Suprapubic skin (tissue), 4 donors: ENCODE data around the gene CHN2. TPM values are rescaled to one million over a fixed set of nuclear protein-coding genes. Genes with fewer than 3 reads are reported as not detected.

ENCODE experiments used
- DNase-seq, 2 donors: peaks; one replicate each; pipeline ENCODE4 v3.0.0-alpha.2; 2019; ENCODE audit warnings: low spot score in 2 of 2
- H3K27ac ChIP-seq: fragments of 200-600 bp; sonication (generic); one replicate; pipeline ENCODE4 v1.5.1; 2019
- H3K27me3 ChIP-seq: fragments of 200-600 bp; sonication (generic); one replicate; pipeline ENCODE4 v1.5.1; 2019
- H3K36me3 ChIP-seq: fragments of 200-600 bp; sonication (generic); one replicate; pipeline ENCODE4 v1.5.1; 2019
- H3K4me1 ChIP-seq: fragments of 200-600 bp; sonication (generic); one replicate; pipeline ENCODE4 v1.5.1; 2019
- H3K4me3 ChIP-seq: fragments of 200-600 bp; sonication (generic); one replicate; pipeline ENCODE4 v1.5.1; 2019; ENCODE audit warnings: mild to moderate bottlenecking
- H3K9me3 ChIP-seq: fragments of 200-600 bp; sonication (generic); one replicate; pipeline ENCODE4 v1.5.1; 2019
- CTCF ChIP-seq, 2 donors: fragments of 200-600 bp in 1 of 2; fragments of 450-650 bp in 1 of 2; sonication (generic) in 1 of 2; IDR thresholded peaks; one replicate each; pipeline ENCODE4 v1.5.1; 2016 to 2019; ENCODE audit warnings: antibody characterized with exemption in 2 of 2, mild to moderate bottlenecking in 1 of 2, moderate library complexity in 1 of 2
- EP300 ChIP-seq: sonication (generic); formaldehyde crosslinking; IDR thresholded peaks from one replicate; pipeline ENCODE4 v1.6.1; 2017; ENCODE audit warnings: antibody characterized with exemption
- POLR2A ChIP-seq, 2 donors: fragments of 450-650 bp; IDR thresholded peaks; one replicate each; pipeline ENCODE4 v1.6.1; 2017; ENCODE audit warnings: antibody characterized with exemption in 2 of 2, mild to moderate bottlenecking in 2 of 2, moderate library complexity in 2 of 2
- POLR2AphosphoS5 ChIP-seq, 3 donors: sonication (generic); formaldehyde crosslinking; IDR thresholded peaks; one replicate each; pipeline ENCODE4 v1.6.1; 2017; ENCODE audit warnings: antibody characterized with exemption in 3 of 3
- WGBS: methylation state at CpG from one replicate; pipeline ENCODE4 v1.1.5; 2018; 5-methylcytosine and 5-hydroxymethylcytosine counted together
- total RNA-seq, 4 donors: library from RNA; depleted of rRNA; stranded (reverse); fragments of >200 nt; gene quantifications; one replicate each; pipeline ENCODE4 v1.1.0, GENCODE V29; 2016

CHN2 gene
- total RNA-seq, 4 donors from 2014 or later: 3.3 to 9.6 (median 6.2) TPM

- Histone ChIP-seq H3K27ac (no peak overlapping the region), H3K4me3 (no peak overlapping the region), H3K4me1 (peaks cover 18% of the 10 kb centered on the region), H3K9me3 (no peaks in the 10 kb centered on the region), H3K36me3 (no peaks in the 10 kb centered on the region), H3K27me3 (peaks cover 33% of the 10 kb centered on the region)
- TF ChIP-seq POLR2AphosphoS5 (IDR thresholded peaks at IDR 0.05) (no peak), POLR2A (IDR thresholded peaks at IDR 0.05) (no peak), CTCF (IDR thresholded peaks at IDR 0.05) (no peak), EP300 (no peak)
- no peak for DNase-seq
- 90% methylated on average over 12 of the region's 12 CpGs for WGBS
Observed at GRCh38 chr7:29149036-29149435, 45.5 kb upstream of the CHN2 start.

GRCh38 chr7:29150856-29151255, 43.7 kb upstream of the CHN2 start:
- 82% methylated on average over 2 of the region's 2 CpGs for WGBS
- Histone ChIP-seq H3K27ac (no peak overlapping the region), H3K4me3 (no peak overlapping the region), H3K36me3 (no peaks in the 10 kb centered on the region), H3K9me3 (no peaks in the 10 kb centered on the region), H3K27me3 (peaks cover 20% of the 10 kb centered on the region), H3K4me1 (peaks cover 12% of the 10 kb centered on the region)
- TF ChIP-seq CTCF (IDR thresholded peaks at IDR 0.05): no peak
- TF ChIP-seq EP300: no peak
- no peak for TF ChIP-seq POLR2AphosphoS5 (IDR thresholded peaks at IDR 0.05)
- no peak for TF ChIP-seq POLR2A (IDR thresholded peaks at IDR 0.05)
- no peak for DNase-seq

GRCh38 chr7:29154076-29154475, 40.5 kb upstream of the CHN2 start:
- Histone ChIP-seq H3K9me3 (no peaks in the 10 kb centered on the region), H3K4me3 (no peak overlapping the region), H3K36me3 (no peaks in the 10 kb centered on the region), H3K27ac (no peak overlapping the region), H3K27me3 (peaks cover 10% of the 10 kb centered on the region), H3K4me1 (no peaks in the 10 kb centered on the region)
- TF ChIP-seq POLR2A (IDR thresholded peaks at IDR 0.05) (no peak), EP300 (no peak), CTCF (IDR thresholded peaks at IDR 0.05) (no peak), POLR2AphosphoS5 (IDR thresholded peaks at IDR 0.05) (no peak)
- 72% methylated on average over 2 of the region's 2 CpGs for whole genome bisulfite sequencing
- DNase-seq: no peak

GRCh38 chr7:29156907-29157452, 37.6 kb upstream of the CHN2 start:
- H3K4me3 ChIP-seq: no peak overlapping the region
- H3K9me3 ChIP-seq: no peaks in the 10 kb centered on the region
- H3K27me3 ChIP-seq: peaks cover 23% of the 10 kb centered on the region
- WGBS: 28% methylated on average over 5 of the region's 5 CpGs
- no peak for TF ChIP-seq POLR2A (IDR thresholded peaks at IDR 0.05)
- TF ChIP-seq CTCF (IDR thresholded peaks at IDR 0.05): no peak
- no peak for TF ChIP-seq POLR2AphosphoS5 (IDR thresholded peaks at IDR 0.05)
- TF ChIP-seq EP300: no peak
- no peaks in the 10 kb centered on the region for H3K4me1 ChIP-seq
- H3K27ac ChIP-seq: no peak overlapping the region
- H3K36me3 ChIP-seq: no peaks in the 10 kb centered on the region
- no peak for DNase-seq

- TF ChIP-seq POLR2AphosphoS5 (IDR thresholded peaks at IDR 0.05) (no peak), POLR2A (IDR thresholded peaks at IDR 0.05) (no peak), CTCF (IDR thresholded peaks at IDR 0.05) (no peak), EP300 (no peak)
- no peak overlapping the region for H3K4me3 ChIP-seq
- H3K4me1 ChIP-seq: no peaks in the 10 kb centered on the region
- peaks cover 23% of the 10 kb centered on the region for H3K27me3 ChIP-seq
- H3K27ac ChIP-seq: no peak overlapping the region
- DNase-seq: no peak
- 49% methylated on average over 3 of the region's 3 CpGs for WGBS
- no peaks in the 10 kb centered on the region for H3K36me3 ChIP-seq
- no peaks in the 10 kb centered on the region for H3K9me3 ChIP-seq
Observed at GRCh38 chr7:29158795-29159423, 35.7 kb upstream of the CHN2 start.
